Measurements from ENCODE around the gene RGPD5.
A peak's percentile ranks its signal among the peaks of the same experiment; 100 is the strongest.
"Not testable (repeated sequence)": the region's sequence is repeated elsewhere in the genome, so short reads cannot be mapped to it uniquely, and the experiment has no call there.

The RGPD5 gene

GRCh38 chr2:109761043-109761454 lies 33.1 kb upstream of the RGPD5 start:
- H3K18ac ChIP-seq (ENCODE audit: low read length); H3K4ac ChIP-seq (ENCODE audit: low read length); H3K79me1 ChIP-seq (ENCODE audit: low read depth, low read length); H3K27me3 ChIP-seq (ENCODE audit: control insufficient read depth in 3 of 3, insufficient read depth in 3 of 3, low read depth in 1 of 3, low read length in 3 of 3); H2BK12ac ChIP-seq (ENCODE audit: low read length); H3K4me1 ChIP-seq (ENCODE audit: control insufficient read depth in 2 of 2, insufficient read depth in 1 of 2, low read depth in 1 of 2, low read length in 2 of 2); H2BK15ac ChIP-seq (ENCODE audit: low read length); H2AFZ ChIP-seq (ENCODE audit: low read length); H3K23ac ChIP-seq (ENCODE audit: low read depth, low read length, poor library complexity); H4K8ac ChIP-seq (ENCODE audit: low read depth, low read length); H2BK120ac ChIP-seq (ENCODE audit: low read depth, low read length); H2BK5ac ChIP-seq (ENCODE audit: low read length); H2AK5ac ChIP-seq (ENCODE audit: low read depth, low read length); H3K36me3 ChIP-seq (replicated peaks in 1 of 2; ENCODE audit: control insufficient read depth in 2 of 2, insufficient read depth in 2 of 2, low read length in 2 of 2); H3K27ac ChIP-seq (replicated peaks; ENCODE audit: low read length); H4K91ac ChIP-seq (ENCODE audit: low read depth, low read length, poor library complexity); DNase-seq (ENCODE audit: low spot score); H3K14ac ChIP-seq (ENCODE audit: low read length); H3K9me3 ChIP-seq (replicated peaks in 1 of 2; ENCODE audit: control insufficient read depth in 2 of 2, insufficient read depth in 1 of 2, low read depth in 1 of 2, low read length in 2 of 2); H3K9ac ChIP-seq (ENCODE audit: low read depth, low read length, poor library complexity): not testable (repeated sequence)
- Histone ChIP-seq H3K4me3 (ENCODE audit: low read length in 2 of 2) (peak overlapping the region in 1 of 2 donors; percentile 37), H3K4me2 (ENCODE audit: insufficient read depth, low read length, poor library complexity, severe bottlenecking) (peak overlapping the region; percentile 40)
- no CpG with 5 or more reads among the region's 23 CpGs for WGBS, 2 donors (ENCODE audit: extremely low coverage in 2 of 2, insufficient read length in 2 of 2, insufficient replicate concordance in 1 of 2)

- not testable (repeated sequence) for H2BK5ac ChIP-seq (ENCODE audit: low read length); H3K4me1 ChIP-seq (ENCODE audit: control insufficient read depth in 2 of 2, insufficient read depth in 1 of 2, low read depth in 1 of 2, low read length in 2 of 2); H3K18ac ChIP-seq (ENCODE audit: low read length); H3K4me3 ChIP-seq (ENCODE audit: low read length in 2 of 2); H2AFZ ChIP-seq (ENCODE audit: low read length); H4K8ac ChIP-seq (ENCODE audit: low read depth, low read length); H3K4ac ChIP-seq (ENCODE audit: low read length); H2BK15ac ChIP-seq (ENCODE audit: low read length); H3K79me1 ChIP-seq (ENCODE audit: low read depth, low read length); H2BK12ac ChIP-seq (ENCODE audit: low read length); H2BK120ac ChIP-seq (ENCODE audit: low read depth, low read length); H4K91ac ChIP-seq (ENCODE audit: low read depth, low read length, poor library complexity); H3K36me3 ChIP-seq (replicated peaks in 1 of 2; ENCODE audit: control insufficient read depth in 2 of 2, insufficient read depth in 2 of 2, low read length in 2 of 2); H3K9ac ChIP-seq (ENCODE audit: low read depth, low read length, poor library complexity); H3K9me3 ChIP-seq (replicated peaks in 1 of 2; ENCODE audit: control insufficient read depth in 2 of 2, insufficient read depth in 1 of 2, low read depth in 1 of 2, low read length in 2 of 2); H3K27me3 ChIP-seq (ENCODE audit: control insufficient read depth in 3 of 3, insufficient read depth in 3 of 3, low read depth in 1 of 3, low read length in 3 of 3); H3K14ac ChIP-seq (ENCODE audit: low read length); DNase-seq (ENCODE audit: low spot score); H3K23ac ChIP-seq (ENCODE audit: low read depth, low read length, poor library complexity); H3K4me2 ChIP-seq (ENCODE audit: insufficient read depth, low read length, poor library complexity, severe bottlenecking); H3K27ac ChIP-seq (replicated peaks; ENCODE audit: low read length); H2AK5ac ChIP-seq (ENCODE audit: low read depth, low read length)
- no CpG with 5 or more reads among the region's 5 CpGs for WGBS, 2 donors (ENCODE audit: extremely low coverage in 2 of 2, insufficient read length in 2 of 2, insufficient replicate concordance in 1 of 2)
Measured at GRCh38 chr2:109761976-109762375, 32.1 kb upstream of the RGPD5 start.

DNA sequence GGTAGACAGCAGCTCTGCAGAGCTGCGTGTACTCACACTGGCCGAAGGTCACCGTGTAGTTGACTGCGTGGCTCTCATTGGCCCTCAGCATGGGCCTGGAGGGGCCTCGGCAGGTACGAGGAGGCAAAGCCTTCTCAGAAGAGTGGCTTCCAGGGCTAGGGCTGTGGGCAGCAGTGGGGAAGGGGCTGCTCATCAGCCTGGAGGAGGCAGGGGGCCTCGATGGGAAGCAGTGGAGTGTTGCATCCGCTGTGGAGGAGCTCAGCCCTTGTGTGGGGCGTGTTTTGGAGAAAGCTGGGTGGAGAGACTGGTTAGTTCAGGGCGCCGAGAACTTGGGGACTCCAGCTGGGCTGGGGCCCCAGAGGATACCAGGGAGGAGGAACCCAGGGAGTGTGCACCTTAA lies 28.0 kb upstream of the RGPD5 start:
- H3K4ac ChIP-seq (ENCODE audit: low read length); H3K4me2 ChIP-seq (ENCODE audit: insufficient read depth, low read length, poor library complexity, severe bottlenecking); H2AFZ ChIP-seq (ENCODE audit: low read length); H3K4me3 ChIP-seq (ENCODE audit: low read length in 2 of 2); H2BK120ac ChIP-seq (ENCODE audit: low read depth, low read length); H3K23ac ChIP-seq (ENCODE audit: low read depth, low read length, poor library complexity); H3K9me3 ChIP-seq (replicated peaks in 1 of 2; ENCODE audit: control insufficient read depth in 2 of 2, insufficient read depth in 1 of 2, low read depth in 1 of 2, low read length in 2 of 2); H3K79me1 ChIP-seq (ENCODE audit: low read depth, low read length); H3K18ac ChIP-seq (ENCODE audit: low read length); H4K8ac ChIP-seq (ENCODE audit: low read depth, low read length); H3K4me1 ChIP-seq (ENCODE audit: control insufficient read depth in 2 of 2, insufficient read depth in 1 of 2, low read depth in 1 of 2, low read length in 2 of 2); H3K14ac ChIP-seq (ENCODE audit: low read length); H2BK15ac ChIP-seq (ENCODE audit: low read length); H2AK5ac ChIP-seq (ENCODE audit: low read depth, low read length); H4K91ac ChIP-seq (ENCODE audit: low read depth, low read length, poor library complexity); H2BK5ac ChIP-seq (ENCODE audit: low read length); H3K27me3 ChIP-seq (ENCODE audit: control insufficient read depth in 3 of 3, insufficient read depth in 3 of 3, low read depth in 1 of 3, low read length in 3 of 3); H3K27ac ChIP-seq (replicated peaks; ENCODE audit: low read length); H3K9ac ChIP-seq (ENCODE audit: low read depth, low read length, poor library complexity); H3K36me3 ChIP-seq (replicated peaks in 1 of 2; ENCODE audit: control insufficient read depth in 2 of 2, insufficient read depth in 2 of 2, low read length in 2 of 2); H2BK12ac ChIP-seq (ENCODE audit: low read length); DNase-seq (ENCODE audit: low spot score): not testable (repeated sequence)
- no CpG with 5 or more reads among the region's 11 CpGs for WGBS, 2 donors (ENCODE audit: extremely low coverage in 2 of 2, insufficient read length in 2 of 2, insufficient replicate concordance in 1 of 2)

- not testable (repeated sequence) for H3K36me3 ChIP-seq (replicated peaks in 1 of 2; ENCODE audit: control insufficient read depth in 2 of 2, insufficient read depth in 2 of 2, low read length in 2 of 2); H2BK15ac ChIP-seq (ENCODE audit: low read length); H3K9ac ChIP-seq (ENCODE audit: low read depth, low read length, poor library complexity); DNase-seq (ENCODE audit: low spot score); H3K79me1 ChIP-seq (ENCODE audit: low read depth, low read length); H3K27ac ChIP-seq (replicated peaks; ENCODE audit: low read length); H2AFZ ChIP-seq (ENCODE audit: low read length); H3K4me1 ChIP-seq (ENCODE audit: control insufficient read depth in 2 of 2, insufficient read depth in 1 of 2, low read depth in 1 of 2, low read length in 2 of 2); H2BK120ac ChIP-seq (ENCODE audit: low read depth, low read length); H2BK12ac ChIP-seq (ENCODE audit: low read length); H3K9me3 ChIP-seq (replicated peaks in 1 of 2; ENCODE audit: control insufficient read depth in 2 of 2, insufficient read depth in 1 of 2, low read depth in 1 of 2, low read length in 2 of 2); H3K27me3 ChIP-seq (ENCODE audit: control insufficient read depth in 3 of 3, insufficient read depth in 3 of 3, low read depth in 1 of 3, low read length in 3 of 3); H3K4ac ChIP-seq (ENCODE audit: low read length); H2AK5ac ChIP-seq (ENCODE audit: low read depth, low read length); H4K91ac ChIP-seq (ENCODE audit: low read depth, low read length, poor library complexity); H3K4me2 ChIP-seq (ENCODE audit: insufficient read depth, low read length, poor library complexity, severe bottlenecking); H3K4me3 ChIP-seq (ENCODE audit: low read length in 2 of 2); H4K8ac ChIP-seq (ENCODE audit: low read depth, low read length); H3K18ac ChIP-seq (ENCODE audit: low read length); H2BK5ac ChIP-seq (ENCODE audit: low read length); H3K14ac ChIP-seq (ENCODE audit: low read length); H3K23ac ChIP-seq (ENCODE audit: low read depth, low read length, poor library complexity)
- WGBS, 2 donors (ENCODE audit: extremely low coverage in 2 of 2, insufficient read length in 2 of 2, insufficient replicate concordance in 1 of 2) = no CpG with 5 or more reads among the region's 8 CpGs
Measured at GRCh38 chr2:109766886-109767578, 27.1 kb upstream of the RGPD5 start.

Data from neuronal stem cell (in vitro differentiated cells).